Activated T-helper 9 cell treated with anti-CD3 and anti-CD28 coated beads, Interleukin-2, amount 50 U/mL, for 16 hours (primary cell): ENCODE results near the gene KCNT1.

Experiments
- DNase-seq: peaks from one replicate; pipeline ENCODE4 v3.0.0-alpha.2; 2020; ENCODE audit warnings: low read depth

KCNT1 gene

DNA sequence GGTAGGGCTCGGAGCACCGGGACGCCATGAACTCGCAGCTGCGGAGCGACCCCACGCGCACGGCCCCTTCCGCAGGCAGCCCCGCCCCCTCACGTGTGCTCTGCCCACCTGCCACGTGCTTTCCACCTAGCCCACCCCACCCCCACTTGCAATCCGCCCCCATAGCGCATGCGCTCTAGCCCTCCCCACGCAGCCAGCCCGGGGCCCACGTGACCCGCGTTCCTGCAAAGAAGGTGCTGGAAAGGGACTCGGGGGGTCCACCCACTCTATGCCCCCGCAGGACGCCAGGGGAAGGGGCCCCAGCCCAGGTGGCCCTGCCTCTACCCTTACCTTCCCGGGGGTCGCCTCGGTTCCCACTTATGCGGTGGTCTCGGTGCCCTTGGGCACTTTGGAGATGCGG is 2.5 kb upstream of the KCNT1 start, which contains the start of gene SOHLH1:
SOHLH1 (minus strand) TSS at position 42 of the 400 bp plus-strand sequence; CDS start at position 28, 14 bp downstream.
- DNase-seq, result no peak

GRCh38 chr9:135700525-135700924 is 1.5 kb upstream of the KCNT1 start:
- DNase-seq, result no peak

DNA sequence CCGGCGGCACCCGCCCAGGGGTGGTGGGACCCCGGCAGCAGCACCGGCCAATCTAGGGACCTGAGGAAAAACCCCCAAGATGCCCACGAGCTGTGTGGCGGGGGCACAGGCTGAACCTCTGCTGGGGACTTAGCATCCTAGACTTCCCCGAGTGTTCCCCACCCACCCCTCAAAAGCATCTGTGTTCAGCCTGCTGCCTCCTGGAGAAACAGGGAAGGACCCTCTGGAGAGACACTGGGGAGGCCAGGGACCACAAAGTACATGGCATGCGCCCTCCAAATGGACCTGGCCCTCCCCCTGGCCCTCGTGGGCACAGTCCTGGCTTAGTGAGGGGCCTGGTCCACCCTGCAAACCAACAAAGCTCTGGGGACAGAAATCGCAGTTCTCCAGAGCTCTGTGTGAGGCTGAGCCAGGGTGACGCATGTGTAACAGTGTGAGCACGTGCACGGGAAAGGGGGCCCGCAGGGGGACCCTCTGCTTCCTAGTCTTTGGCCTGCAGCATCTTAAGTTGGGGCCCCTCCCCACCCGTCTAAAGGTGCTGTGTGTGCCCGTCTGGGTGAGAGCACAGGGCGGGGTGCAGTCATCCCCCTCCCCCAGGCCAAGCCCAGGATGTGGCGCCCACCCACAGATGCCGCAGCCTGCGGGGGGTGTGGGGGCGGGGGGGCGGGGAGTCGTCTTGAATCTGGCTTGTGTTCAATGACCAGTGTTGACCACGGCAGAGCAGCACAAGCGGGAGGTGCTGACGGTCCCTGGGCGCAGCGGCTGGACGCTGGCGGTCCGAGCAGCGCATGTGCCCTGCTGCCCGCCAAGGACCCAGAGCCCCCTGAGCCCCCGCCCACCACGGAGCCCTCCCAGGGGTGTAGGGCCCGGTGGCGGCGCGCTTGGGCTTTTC is 672 bp upstream of the KCNT1 start:
- no peak for DNase-seq

DNA sequence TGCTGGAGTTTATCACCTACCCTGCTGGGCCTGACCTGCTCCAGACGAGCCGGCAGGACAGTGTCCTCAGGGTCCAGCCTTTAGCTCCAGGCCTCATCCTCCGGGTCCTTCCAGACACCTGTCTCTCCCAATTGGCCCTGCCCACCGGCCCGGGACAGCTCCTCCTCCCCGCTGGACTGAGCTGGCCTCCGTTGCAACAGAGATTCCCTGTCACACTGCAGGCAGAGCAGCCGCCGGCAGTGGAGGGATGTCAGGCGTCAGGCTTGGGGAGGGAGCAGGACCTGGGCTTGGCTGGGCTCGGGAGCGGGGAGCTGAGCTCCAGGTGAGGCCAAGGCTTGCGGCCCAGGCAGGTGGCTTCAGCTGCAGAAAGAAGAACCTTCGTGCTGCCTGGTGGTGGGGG is 1.7 kb downstream of the KCNT1 start:
- DNase-seq, result no peak

DNA sequence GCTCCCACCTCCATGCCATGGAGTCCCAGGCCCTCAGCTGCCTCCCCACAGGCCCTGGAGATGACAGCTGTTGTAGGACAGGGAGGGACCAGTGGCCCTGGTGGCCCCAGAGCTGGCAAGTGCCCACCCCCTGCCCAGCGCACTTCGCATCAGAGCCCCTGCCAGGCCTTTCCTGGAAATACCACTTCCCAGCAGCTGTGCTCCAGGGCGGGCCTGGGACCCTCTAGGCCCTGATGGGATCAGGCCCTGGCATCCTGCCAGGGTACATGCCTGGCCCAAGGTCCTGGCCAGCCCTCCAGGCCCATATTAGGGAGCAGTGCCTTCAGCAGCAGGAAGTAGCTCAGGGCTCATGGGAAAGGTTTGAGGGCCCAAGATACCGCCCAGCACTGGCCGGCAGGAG is 2.5 kb downstream of the KCNT1 start:
- no peak for DNase-seq

- no peak for DNase-seq
Observed at GRCh38 chr9:135705376-135705775, 3.4 kb downstream of the KCNT1 start.

GRCh38 chr9:135706288-135706687 is 4.3 kb downstream of the KCNT1 start:
- DNase-seq, result no peak

DNA sequence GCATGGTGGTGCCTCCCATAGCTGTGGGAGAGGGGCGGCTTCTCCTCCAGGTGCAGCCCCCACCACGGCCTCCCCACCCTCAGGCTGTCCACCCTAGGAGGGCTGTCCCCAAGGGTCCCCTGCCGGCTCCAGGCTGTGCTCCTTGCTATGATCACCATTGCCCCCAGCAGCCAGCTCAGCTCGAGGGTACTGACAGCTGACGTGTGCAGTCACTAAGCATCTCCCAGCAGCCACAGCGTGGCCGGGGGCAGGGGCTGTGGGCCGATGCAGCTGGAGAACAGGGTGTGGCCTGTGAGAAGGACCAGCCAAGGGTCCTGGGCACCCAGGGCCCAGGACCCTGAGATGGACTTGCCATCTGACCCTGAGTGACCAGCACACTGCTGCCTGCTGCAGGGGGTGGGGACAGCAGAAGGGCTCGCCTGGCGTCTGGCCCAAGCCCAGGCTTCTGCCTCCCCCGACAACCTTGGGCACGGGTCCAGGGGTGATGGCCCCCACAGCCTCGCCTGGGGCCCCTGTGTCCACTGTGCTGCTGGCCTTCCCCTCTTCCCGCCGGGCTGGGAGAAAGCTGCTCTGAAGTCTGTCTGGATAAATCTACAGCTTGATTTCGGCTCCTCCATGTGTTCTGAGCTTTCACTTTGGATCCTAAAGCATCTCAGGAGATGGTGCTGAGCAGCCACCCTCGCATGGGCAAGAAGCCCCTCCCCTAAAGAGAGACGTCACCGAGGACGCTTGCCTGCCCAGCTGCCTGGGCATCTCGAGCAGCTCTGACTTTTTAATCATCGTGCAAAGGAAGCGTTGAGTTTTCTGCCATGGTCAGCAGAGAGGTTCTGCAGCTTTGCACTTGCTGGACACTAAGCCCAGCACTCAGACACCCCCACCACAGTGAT is 5.5 kb downstream of the KCNT1 start:
- no peak for DNase-seq

- no peak for DNase-seq
Observed at GRCh38 chr9:135708164-135708563, 6.2 kb downstream of the KCNT1 start.

DNA sequence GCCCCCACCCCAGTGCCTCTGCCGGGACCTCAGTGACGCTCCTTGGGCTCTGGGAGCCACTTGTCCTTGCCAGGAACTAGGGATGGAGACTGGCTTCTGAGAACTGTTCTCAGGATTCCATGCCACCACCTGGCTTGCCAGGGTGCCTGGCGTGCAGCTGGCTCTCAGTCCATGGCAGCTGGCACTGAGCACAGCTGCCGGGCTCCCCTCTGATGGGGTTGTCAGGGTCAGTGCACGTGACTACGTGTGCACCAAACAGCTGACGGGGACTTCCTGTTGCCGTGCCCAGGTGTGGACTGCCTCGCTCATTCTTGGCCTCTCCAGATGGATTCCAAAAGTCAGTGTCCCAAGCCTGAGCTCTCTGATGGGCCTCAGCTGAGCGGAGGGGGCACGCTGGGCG is 9.4 kb downstream of the KCNT1 start:
- DNase-seq, result no peak

GRCh38 chr9:135711881-135712280 is 9.9 kb downstream of the KCNT1 start:
- no peak for DNase-seq

GRCh38 chr9:135712613-135713295 is 10.8 kb downstream of the KCNT1 start:
- DNase-seq, result no peak

GRCh38 chr9:135714242-135715055 is 12.5 kb downstream of the KCNT1 start:
- DNase-seq, result no peak

GRCh38 chr9:135715056-135715595 is 13.1 kb downstream of the KCNT1 start:
- no peak for DNase-seq

DNA sequence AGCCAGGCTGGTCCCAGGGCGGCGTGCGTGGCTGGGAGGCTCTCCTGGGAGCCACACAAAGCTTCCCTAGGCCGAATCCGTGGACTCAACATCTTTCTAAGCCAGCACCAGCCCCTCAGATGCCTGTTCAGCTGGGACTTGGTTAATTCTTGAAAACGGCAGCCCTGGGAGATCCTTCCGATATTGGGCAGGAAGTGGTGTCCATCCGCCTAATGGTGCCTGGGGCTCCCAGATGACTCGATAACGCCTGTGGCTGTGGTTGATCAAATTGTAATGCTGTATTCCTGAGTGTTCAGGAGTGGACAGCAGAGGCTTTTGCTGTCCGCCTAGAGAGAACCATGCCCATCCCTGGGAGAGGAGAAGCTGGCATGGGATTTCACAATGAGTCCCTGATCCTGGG is 14.1 kb downstream of the KCNT1 start:
- no peak for DNase-seq

GRCh38 chr9:135717410-135717809 is 15.4 kb downstream of the KCNT1 start:
- DNase-seq, result no peak

- no peak for DNase-seq
Observed at GRCh38 chr9:135718616-135719015, 16.6 kb downstream of the KCNT1 start.

DNA sequence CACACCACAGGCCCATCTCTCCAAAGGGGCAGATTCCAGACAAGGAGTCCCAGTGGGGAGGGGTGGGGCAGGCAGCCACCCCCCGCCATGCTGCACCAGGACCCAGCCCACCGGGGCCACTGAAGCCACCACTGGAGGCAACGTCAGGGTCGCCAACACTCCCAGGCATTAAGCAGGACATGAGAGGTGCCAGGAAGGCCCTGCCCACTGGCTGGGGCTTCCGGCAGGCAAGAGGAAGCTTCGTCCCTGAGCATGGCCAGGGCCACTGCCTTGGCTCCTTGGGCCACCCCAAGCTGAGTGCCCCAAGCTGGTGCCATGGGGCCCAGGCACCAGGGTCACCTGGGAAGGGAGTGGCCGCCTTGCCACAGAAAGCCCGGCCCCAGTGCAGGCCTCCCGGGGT is 17.5 kb downstream of the KCNT1 start:
- no peak for DNase-seq

- no peak for DNase-seq
Observed at GRCh38 chr9:135722365-135722764, 20.4 kb downstream of the KCNT1 start.

DNA sequence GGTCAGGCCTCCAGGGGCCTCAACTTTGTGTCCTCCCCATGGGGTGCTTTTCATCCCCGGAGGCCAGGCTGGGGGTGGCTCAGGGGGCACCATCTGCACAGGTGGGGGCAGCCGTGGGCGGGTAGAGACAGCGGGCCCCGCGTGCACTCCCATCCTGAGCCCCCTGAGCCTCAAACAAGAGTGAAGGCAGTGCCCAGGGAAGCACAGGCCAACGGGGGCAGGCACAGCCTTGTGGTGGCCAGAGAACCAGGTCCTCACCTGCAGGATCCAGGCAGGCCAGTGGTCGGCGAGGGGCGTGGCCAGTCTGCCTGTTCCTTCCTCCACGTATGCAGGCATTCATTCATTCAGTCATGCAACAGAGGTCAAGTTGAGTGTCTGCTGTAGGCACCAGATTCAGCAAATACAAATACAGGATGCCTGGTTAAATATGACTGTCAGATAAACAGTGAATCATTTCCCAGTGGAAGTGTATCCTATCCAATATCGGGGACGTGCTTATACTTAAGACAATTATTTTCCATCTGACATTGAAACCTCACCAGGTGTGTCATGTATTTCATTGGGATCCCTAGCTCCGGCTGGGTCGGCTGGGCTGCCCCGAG is 22.3 kb downstream of the KCNT1 start:
- DNase-seq, result no peak
